Measurements from ENCODE around the gene SLC6A7.

Gene SLC6A7

GRCh38 chr5:150209099-150209635, 19.3 kb downstream of the SLC6A7 start:
- H3K4me3 ChIP-seq, result no peak overlapping the region
- H3K27ac ChIP-seq, result peak overlapping the region in 14 of 21 experiments; percentile 49 to 74 (median 64)

- Histone ChIP-seq H3K27ac (peak overlapping the region in 2 of 21 experiments; percentile 46 to 52), H3K4me3 (no peak overlapping the region)
These were observed 20.8 kb downstream of the SLC6A7 start for GRCh38 chr5:150210644-150211043.

- Histone ChIP-seq H3K27ac (peak overlapping the region in 6 of 21 experiments; percentile 9 to 57 (median 40)), H3K4me3 (no peak overlapping the region)
These were observed 21.5 kb downstream of the SLC6A7 start for GRCh38 chr5:150211156-150212030.

- Histone ChIP-seq H3K27ac (peak overlapping the region in 16 of 21 experiments; percentile 0 to 81 (median 61)), H3K4me3 (no peak overlapping the region)
These were observed 23.7 kb downstream of the SLC6A7 start for GRCh38 chr5:150213530-150213929.

GRCh38 chr5:150214289-150214688, 24.4 kb downstream of the SLC6A7 start:
- Histone ChIP-seq H3K4me3 (no peak overlapping the region), H3K27ac (peak overlapping the region in 17 of 21 experiments; percentile 0 to 81 (median 57))

GRCh38 chr5:150215979-150216944, 26.4 kb downstream of the SLC6A7 start:
- H3K4me3 ChIP-seq, result no peak overlapping the region
- peak overlapping the region in 8 of 21 experiments; percentile 35 to 81 (median 58) for H3K27ac ChIP-seq

- Histone ChIP-seq H3K4me3 (no peak overlapping the region), H3K27ac (peak overlapping the region in 1 of 21 experiments; percentile 77)
These were observed 27.2 kb downstream of the SLC6A7 start for GRCh38 chr5:150217038-150217437.

- no peak overlapping the region for H3K4me3 ChIP-seq
- no peak overlapping the region for H3K27ac ChIP-seq
These were observed 28.2 kb downstream of the SLC6A7 start for GRCh38 chr5:150217873-150218692.

- Histone ChIP-seq H3K4me3 (no peak overlapping the region), H3K27ac (no peak overlapping the region)
These were observed 28.8 kb downstream of the SLC6A7 start for GRCh38 chr5:150218693-150219035.

DNA sequence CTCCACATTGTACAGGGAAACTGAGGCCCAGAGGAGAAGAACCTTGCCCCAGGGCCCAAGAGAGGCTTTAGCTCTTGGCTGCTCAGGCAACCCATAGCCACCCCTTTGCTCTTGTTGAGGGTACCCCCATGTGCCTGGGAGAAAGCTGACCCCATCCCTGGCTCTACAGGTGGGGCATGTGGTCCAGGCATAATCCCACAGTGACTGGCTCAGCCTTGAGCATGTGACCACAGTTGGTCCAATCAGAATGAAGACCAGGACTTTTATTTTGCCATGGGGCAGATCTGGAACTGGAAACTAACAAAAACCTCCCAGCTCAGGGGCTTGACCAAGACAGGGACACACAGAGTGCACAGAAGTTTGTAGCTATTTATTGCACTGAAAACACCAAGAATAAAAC, 29.3 kb downstream of the SLC6A7 start:
- Histone ChIP-seq H3K27ac (no peak overlapping the region), H3K4me3 (no peak overlapping the region)

- Histone ChIP-seq H3K4me3 (no peak overlapping the region), H3K27ac (no peak overlapping the region)
These were observed 30.0 kb downstream of the SLC6A7 start for GRCh38 chr5:150219861-150220260.

- H3K4me3 ChIP-seq, result no peak overlapping the region
- no peak overlapping the region for H3K27ac ChIP-seq
These were observed 31.6 kb downstream of the SLC6A7 start for GRCh38 chr5:150221471-150221870.

DNA sequence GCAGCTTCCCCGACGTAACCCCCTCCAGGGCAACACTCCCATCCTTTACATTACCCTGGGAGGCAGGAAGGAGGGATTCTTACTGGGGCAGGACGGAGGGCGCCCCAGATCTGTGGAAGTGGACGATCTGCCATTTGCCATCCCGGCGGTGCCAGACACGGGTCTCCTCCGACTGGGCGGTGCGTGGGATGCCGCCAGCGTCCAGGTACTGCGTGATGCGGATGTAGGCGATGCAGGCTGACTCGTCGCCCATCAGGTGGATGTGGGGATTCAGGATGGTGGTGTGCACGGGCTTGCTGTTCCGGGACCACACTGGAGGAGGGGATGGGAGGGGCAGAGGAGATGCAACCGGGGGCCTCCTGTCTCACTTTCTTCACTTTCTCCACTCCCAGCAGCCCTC, 33.0 kb downstream of the SLC6A7 start:
- Histone ChIP-seq H3K4me3 (no peak overlapping the region), H3K27ac (no peak overlapping the region)

- H3K27ac ChIP-seq, result no peak overlapping the region
- H3K4me3 ChIP-seq, result no peak overlapping the region
These were observed 33.6 kb downstream of the SLC6A7 start for GRCh38 chr5:150223474-150223873.

GRCh38 chr5:150224483-150225027, 34.7 kb downstream of the SLC6A7 start:
- Histone ChIP-seq H3K27ac (no peak overlapping the region), H3K4me3 (no peak overlapping the region)

DNA sequence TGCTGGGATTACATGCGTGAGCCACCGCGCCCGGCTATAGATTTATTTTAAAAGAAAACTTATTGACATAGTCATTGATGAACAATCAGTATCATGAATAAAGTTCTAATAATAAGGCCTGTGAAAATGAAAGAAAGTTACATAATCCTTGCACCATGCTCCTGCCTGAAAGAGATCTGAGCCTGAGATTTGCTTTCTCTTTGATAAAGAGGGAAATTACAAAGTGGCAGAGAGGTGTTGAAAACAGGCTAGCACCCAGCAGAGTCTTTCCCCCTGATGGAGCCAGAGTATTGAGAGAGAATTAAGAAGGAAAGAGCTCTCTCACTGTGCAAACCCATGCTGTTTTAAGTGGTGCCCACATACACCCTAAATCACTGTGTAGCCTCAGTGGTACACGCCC, 37.2 kb downstream of the SLC6A7 start:
- no peak overlapping the region for H3K27ac ChIP-seq
- no peak overlapping the region for H3K4me3 ChIP-seq

DNA sequence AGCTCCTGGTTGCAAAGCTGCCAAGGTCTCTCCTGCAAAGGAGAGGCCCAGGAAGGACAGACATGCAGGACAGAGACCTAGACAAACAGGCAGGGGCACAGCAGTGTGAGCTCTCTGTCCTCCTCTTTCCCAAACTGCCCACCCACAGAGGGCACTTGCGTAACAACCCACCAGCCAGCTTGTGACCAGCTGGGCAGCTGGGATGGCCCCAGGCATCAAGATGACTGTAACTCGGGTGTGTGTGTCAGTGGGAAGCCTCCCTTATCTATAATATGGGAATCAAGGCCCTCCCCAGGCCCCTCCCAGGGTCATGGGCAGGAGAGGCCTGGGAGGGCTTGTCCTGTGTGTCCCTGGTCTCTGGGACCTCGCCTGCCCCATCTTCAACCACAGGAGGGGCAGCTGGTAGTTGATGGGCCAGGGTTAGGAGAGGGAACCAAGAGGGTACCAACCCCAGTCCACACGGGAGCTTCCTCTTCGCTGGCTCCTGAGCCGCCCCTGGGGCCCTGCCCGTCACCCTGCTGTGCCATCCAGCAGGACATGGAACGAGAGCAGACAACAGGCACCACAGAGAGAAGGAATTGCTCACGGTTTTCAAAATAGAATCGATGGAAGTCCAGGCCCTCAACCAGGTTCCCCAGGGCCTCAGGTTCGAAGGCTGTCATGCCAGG, 37.9 kb downstream of the SLC6A7 start:
- Histone ChIP-seq H3K27ac (no peak overlapping the region), H3K4me3 (no peak overlapping the region)

DNA sequence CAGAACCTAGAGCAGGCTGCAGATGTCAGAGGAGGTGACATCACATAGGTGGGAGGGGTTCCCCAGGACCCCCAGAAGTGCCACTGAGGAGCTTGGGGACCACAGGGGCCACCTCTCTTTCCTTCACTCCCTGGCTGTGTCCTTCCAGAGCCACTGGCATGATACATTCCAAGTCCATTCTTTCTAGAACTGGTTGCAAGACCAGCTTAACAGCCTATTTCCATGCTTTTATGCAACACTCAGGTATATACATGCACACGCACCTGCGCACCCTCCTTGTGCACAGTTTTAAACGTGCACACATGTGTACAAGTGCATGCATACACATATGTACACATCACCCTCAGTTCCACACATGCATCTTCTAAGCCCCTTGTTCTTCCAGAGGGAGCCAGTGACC, 39.7 kb downstream of the SLC6A7 start:
- Histone ChIP-seq H3K4me3 (no peak overlapping the region), H3K27ac (no peak overlapping the region)

GRCh38 chr5:150230842-150231241, 41.0 kb downstream of the SLC6A7 start:
- Histone ChIP-seq H3K4me3 (no peak overlapping the region), H3K27ac (no peak overlapping the region)

Measured in skin epidermis (tissue), 12 donors.